SK-N-SH (cell line): ENCODE data around the gene LRP5.

Experiments
- EP300 ChIP-seq, 2 experiments: IDR thresholded peaks; 2 replicates each; pipeline versions ENCODE4 v1.4.0 to v1.6.1; 2012; ENCODE audit warnings: borderline replicate concordance in 1 of 2, low read depth in 1 of 2, low read length in 1 of 2
- GABPA ChIP-seq: IDR thresholded peaks from 2 replicates; pipeline ENCODE4 v1.4.0; 2012; ENCODE audit warnings: low read depth, mild to moderate bottlenecking
- GATA2 ChIP-seq: sonication (generic); formaldehyde crosslinking; IDR thresholded peaks from 2 replicates; pipeline ENCODE4 v1.5.0; 2020; ENCODE audit warnings: mild to moderate bottlenecking, missing genetic modification reagents
- NFIC ChIP-seq: IDR thresholded peaks from 2 replicates; pipeline ENCODE4 v1.4.0; 2012; ENCODE audit warnings: borderline replicate concordance
- NRF1 ChIP-seq: IDR thresholded peaks from 2 replicates; pipeline ENCODE4 v1.6.1; 2012; ENCODE audit warnings: low read depth, mild to moderate bottlenecking, low read length
- SMC3 ChIP-seq: IDR thresholded peaks from 2 replicates; pipeline ENCODE4 v1.6.1; 2012; ENCODE audit warnings: low read depth, low read length, improper control_type of control experiment
- YY1 ChIP-seq: IDR thresholded peaks from 2 replicates; pipeline ENCODE4 v1.4.0; 2012; ENCODE audit warnings: low read depth, mild to moderate bottlenecking
- TF ChIP-seq, protein P1 (sequence below): IDR thresholded peaks from 2 replicates; pipeline ENCODE4 v1.4.0; 2012; ENCODE audit warnings: low read depth, borderline replicate concordance
- TF ChIP-seq, protein P2 (sequence below): fragments of 200-600 bp; sonication (generic); IDR thresholded peaks from 2 replicates; pipeline ENCODE4 v1.6.1; 2017; ENCODE audit warnings: antibody characterized with exemption, mild to moderate bottlenecking, moderate library complexity
- TF ChIP-seq, protein P3 (sequence below): IDR thresholded peaks from 2 replicates; pipeline ENCODE4 v1.6.1; 2012; ENCODE audit warnings: mild to moderate bottlenecking, low read depth, low read length, moderate library complexity

DNA sequence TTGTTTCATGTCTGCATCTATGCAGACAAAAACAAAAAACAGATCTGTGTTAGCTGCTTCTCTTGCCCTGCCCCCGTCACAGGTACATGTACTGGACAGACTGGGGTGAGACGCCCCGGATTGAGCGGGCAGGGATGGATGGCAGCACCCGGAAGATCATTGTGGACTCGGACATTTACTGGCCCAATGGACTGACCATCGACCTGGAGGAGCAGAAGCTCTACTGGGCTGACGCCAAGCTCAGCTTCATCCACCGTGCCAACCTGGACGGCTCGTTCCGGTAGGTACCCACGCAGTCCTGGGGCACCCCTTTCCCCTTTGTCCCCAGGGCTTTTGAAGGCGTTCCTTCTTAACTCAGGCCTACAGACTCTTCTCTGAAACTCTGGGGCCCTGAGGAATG is 45.2 kb downstream of the LRP5 start:
- no peak for TF ChIP-seq SMC3
- TF ChIP-seq NRF1 = no peak
- no peak for TF ChIP-seq YY1
- TF ChIP-seq, protein P1, sequence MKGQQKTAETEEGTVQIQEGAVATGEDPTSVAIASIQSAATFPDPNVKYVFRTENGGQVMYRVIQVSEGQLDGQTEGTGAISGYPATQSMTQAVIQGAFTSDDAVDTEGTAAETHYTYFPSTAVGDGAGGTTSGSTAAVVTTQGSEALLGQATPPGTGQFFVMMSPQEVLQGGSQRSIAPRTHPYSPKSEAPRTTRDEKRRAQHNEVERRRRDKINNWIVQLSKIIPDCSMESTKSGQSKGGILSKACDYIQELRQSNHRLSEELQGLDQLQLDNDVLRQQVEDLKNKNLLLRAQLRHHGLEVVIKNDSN = no peak
- TF ChIP-seq EP300 (IDR thresholded peaks at IDR 0.05; ENCODE audit: borderline replicate concordance in 1 of 2, low read depth in 1 of 2, low read length in 1 of 2) = no peak
- TF ChIP-seq, protein P2, sequence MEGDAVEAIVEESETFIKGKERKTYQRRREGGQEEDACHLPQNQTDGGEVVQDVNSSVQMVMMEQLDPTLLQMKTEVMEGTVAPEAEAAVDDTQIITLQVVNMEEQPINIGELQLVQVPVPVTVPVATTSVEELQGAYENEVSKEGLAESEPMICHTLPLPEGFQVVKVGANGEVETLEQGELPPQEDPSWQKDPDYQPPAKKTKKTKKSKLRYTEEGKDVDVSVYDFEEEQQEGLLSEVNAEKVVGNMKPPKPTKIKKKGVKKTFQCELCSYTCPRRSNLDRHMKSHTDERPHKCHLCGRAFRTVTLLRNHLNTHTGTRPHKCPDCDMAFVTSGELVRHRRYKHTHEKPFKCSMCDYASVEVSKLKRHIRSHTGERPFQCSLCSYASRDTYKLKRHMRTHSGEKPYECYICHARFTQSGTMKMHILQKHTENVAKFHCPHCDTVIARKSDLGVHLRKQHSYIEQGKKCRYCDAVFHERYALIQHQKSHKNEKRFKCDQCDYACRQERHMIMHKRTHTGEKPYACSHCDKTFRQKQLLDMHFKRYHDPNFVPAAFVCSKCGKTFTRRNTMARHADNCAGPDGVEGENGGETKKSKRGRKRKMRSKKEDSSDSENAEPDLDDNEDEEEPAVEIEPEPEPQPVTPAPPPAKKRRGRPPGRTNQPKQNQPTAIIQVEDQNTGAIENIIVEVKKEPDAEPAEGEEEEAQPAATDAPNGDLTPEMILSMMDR = no peak
- no peak for TF ChIP-seq GABPA
- no peak for TF ChIP-seq NFIC
- TF ChIP-seq GATA2 (CRISPR knock-in tag) = no peak
- TF ChIP-seq, protein P3, sequence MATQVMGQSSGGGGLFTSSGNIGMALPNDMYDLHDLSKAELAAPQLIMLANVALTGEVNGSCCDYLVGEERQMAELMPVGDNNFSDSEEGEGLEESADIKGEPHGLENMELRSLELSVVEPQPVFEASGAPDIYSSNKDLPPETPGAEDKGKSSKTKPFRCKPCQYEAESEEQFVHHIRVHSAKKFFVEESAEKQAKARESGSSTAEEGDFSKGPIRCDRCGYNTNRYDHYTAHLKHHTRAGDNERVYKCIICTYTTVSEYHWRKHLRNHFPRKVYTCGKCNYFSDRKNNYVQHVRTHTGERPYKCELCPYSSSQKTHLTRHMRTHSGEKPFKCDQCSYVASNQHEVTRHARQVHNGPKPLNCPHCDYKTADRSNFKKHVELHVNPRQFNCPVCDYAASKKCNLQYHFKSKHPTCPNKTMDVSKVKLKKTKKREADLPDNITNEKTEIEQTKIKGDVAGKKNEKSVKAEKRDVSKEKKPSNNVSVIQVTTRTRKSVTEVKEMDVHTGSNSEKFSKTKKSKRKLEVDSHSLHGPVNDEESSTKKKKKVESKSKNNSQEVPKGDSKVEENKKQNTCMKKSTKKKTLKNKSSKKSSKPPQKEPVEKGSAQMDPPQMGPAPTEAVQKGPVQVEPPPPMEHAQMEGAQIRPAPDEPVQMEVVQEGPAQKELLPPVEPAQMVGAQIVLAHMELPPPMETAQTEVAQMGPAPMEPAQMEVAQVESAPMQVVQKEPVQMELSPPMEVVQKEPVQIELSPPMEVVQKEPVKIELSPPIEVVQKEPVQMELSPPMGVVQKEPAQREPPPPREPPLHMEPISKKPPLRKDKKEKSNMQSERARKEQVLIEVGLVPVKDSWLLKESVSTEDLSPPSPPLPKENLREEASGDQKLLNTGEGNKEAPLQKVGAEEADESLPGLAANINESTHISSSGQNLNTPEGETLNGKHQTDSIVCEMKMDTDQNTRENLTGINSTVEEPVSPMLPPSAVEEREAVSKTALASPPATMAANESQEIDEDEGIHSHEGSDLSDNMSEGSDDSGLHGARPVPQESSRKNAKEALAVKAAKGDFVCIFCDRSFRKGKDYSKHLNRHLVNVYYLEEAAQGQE = no peak
